ENCODE data around the gene RASGRP4.

GRCh38 chr19:38458991-38459390, 33.0 kb upstream of the RASGRP4 start:
- no peak for TF ChIP-seq YY1 (IDR thresholded peaks at IDR 0.05; ENCODE audit: insufficient read depth, insufficient read length)
- no peak for TF ChIP-seq SUZ12 (IDR thresholded peaks at IDR 0.05; ENCODE audit: extremely low read depth, insufficient read depth, insufficient read length)
- no peak for TF ChIP-seq ZNF274 (IDR thresholded peaks at IDR 0.05; ENCODE audit: low read depth, low read length)
